NCI-H1105 (cell line): ENCODE measurements around the gene VSIG2.

Experiments used
- DNase-seq: peaks from one replicate; lab custom pipeline; 2025; lab: John Stamatoyannopoulos, UW

Gene VSIG2

GRCh38 chr11:124763156-124763947, 11.3 kb upstream of the VSIG2 start:
- peak; percentile 92 for DNase-seq

DNA sequence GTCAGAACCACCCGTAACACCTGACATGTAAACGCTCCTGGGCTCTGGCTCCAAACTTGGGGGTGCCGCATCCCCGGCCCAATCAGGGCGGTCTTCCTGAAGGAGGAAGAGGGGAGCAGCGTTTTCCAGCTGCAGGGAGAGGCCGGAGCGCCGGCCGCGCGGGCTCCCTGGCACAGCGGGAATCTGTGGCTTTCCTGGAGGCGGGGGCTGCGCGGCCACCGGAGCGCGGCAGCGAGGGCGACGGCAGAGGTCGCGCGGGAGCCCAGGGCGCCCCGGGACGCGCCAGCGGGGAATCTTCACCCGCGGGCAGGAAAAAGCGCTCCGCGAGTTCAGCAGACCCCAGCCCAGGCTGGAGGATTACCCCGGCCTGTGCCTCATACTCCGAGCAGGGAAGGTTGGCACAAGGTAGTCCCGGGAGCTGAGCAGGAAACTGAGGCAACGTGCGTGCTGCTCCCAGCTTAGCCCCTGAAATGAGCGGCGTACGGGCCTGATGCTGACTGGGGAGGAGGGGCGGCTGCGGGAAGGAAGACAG, 10.6 kb upstream of the VSIG2 start:
- peak; percentile 45 for DNase-seq

GRCh38 chr11:124762105-124762623, 10.1 kb upstream of the VSIG2 start, which contains the start of gene ESAM:
Gene ESAM, minus strand, starts transcription at chr11:124762290. Its CDS starts 136 bp downstream, at chr11:124762154.
- DNase-seq, result peak; percentile 50

- no peak for DNase-seq
Observed at GRCh38 chr11:124761301-124762104, 9.4 kb upstream of the VSIG2 start.

GRCh38 chr11:124760806-124761205, 8.8 kb upstream of the VSIG2 start:
- no peak for DNase-seq

DNA sequence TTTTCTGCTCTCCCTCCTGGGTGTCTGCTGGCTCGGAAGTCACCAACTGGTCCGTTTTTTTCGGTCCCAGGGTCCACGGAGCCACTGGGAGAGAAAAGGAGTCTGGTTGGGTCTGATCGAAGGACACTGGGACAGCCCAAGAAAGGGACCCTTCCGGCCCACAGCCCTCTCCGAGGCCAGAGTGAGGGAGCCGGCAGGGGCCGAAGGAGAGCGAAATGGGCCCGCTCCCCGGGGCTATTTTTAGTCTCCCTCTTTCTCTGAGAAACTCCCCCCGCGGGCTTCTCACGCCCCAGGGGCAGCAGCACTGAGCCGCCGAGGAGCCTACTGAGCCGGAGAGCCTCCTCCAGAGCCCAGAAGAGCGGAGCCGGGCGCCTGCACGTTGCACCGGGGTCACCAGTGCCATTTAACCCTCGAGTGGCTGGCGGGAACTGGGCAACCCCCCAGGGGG, 8.2 kb upstream of the VSIG2 start:
- DNase-seq, result no peak

GRCh38 chr11:124759266-124760204, 7.5 kb upstream of the VSIG2 start:
- no peak for DNase-seq

DNA sequence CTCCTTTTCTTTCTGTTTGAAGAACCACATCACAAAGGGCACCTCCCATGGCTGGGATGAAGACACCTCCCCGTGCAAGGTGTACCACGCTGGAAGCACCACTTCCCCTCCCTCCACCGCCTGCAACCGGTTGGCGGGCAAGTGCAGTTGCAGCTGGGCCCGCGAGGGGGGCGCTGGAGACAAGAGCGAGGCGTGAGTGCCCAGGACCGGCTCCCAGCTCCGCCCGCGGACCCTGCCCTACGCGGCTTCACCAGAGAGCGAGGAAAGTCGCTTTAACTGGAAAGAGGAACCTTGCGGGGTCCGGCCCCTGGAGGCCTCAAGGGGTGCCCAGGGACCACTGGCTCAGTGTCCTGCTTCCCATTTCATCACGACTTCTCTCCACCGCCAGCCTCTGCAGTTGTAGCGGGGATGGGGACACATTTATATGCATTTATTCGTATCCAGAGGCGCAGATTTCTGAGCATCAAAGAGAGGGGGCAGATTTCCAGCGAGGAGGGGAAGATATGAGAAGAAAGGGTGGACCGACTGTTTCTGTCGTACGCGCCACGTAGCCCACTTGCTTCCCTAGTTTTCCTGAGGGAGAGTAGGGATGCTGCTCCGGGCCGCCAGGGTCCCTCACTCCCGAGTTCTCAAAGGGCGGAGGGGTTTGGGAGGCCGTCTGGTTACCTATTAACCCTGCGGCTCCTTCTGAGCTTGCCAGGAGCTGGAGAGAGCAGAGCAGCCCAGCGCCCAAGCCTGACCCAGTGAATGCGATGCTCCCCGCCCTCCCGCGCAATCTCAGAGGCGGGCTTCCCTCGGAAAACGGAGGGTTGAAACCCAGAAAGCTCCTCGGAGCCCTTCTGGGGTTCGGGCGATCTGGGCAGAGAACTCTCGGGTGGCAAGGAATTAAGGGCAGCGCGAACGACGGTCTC, 6.6 kb upstream of the VSIG2 start:
- peak; percentile 47 for DNase-seq

DNA sequence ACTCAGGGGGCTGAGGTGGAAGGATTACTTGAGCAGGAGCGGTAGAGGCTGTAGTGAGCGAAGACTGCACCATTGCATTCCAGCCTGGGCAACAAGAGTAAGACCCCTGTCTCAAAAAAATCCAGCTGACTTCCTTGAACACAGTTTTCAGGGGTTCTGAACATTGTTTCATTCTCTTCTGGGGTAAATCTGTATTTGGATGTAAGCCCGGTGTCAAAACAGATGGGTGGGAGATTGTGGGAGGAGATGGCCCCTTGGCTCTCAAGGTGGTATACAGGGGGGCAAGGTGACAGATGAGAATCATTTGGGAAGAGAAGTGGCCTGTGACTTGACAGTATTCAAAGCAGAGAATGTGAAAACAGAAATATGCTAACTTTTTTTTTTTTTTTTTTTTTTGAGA, 5.3 kb upstream of the VSIG2 start:
- no peak for DNase-seq

- no peak for DNase-seq
Observed at GRCh38 chr11:124756753-124757227, 4.7 kb upstream of the VSIG2 start.

DNA sequence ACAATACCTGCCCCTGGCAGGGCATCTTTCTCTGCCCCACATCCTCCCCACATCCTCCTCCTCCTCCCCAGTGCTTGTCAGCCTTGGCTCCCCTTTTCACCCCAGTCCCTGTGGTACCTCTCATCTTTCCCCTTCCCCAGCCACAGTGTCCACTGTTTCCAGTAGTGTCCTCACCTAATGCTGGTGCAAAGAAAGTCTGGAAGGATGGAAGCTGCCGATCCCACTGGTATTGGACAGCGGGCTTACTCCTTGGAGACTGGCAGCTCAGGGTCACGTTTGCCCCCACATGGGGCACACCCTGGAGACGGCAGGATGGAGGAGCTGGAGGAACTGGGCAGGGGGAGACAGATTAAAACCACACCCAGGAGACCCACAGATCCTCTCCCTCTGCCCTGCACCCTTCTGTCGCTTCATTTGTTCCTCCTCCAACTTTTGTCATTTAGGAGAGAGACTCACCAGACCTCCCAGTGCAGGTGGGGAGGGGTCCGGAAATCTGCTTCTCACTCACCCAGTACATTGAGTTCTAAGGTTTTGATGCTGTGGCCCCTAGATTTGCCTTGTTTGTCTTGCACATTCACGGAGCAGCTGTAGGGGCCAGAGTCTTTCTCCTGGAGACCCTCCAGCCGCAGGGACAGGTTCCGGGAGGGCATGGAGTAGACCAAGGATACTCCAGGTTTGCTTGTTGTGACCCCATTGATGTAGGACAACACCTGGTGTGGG, 4.1 kb upstream of the VSIG2 start:
- DNase-seq, result no peak

GRCh38 chr11:124754710-124755109, 2.7 kb upstream of the VSIG2 start:
- no peak for DNase-seq

GRCh38 chr11:124754309-124754708, 2.3 kb upstream of the VSIG2 start:
- no peak for DNase-seq

DNA sequence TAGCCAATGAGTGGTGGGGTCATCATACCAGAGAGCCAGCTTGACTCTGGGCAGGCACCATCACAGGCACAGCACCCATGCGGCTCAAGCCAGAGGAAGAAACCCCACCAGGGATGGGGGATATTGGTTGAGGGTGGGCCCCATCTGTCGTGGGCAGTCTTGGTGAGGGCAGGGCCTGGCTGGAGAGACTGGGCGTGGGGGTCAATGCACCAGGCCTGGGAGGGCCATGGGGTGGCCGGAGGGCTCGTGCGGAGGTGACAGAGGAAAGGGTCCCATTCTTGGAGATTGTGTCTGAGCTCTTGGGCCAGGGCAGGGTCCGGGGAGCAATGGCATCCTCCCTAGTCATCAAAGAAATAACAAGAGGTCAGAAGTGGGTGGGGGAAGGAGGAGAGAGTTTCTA, 1.6 kb upstream of the VSIG2 start:
- no peak for DNase-seq

- DNase-seq, result no peak
Observed at GRCh38 chr11:124753205-124753604, 1.1 kb upstream of the VSIG2 start.

GRCh38 chr11:124752471-124753102, 532 bp upstream of the VSIG2 start:
- DNase-seq, result no peak

DNA sequence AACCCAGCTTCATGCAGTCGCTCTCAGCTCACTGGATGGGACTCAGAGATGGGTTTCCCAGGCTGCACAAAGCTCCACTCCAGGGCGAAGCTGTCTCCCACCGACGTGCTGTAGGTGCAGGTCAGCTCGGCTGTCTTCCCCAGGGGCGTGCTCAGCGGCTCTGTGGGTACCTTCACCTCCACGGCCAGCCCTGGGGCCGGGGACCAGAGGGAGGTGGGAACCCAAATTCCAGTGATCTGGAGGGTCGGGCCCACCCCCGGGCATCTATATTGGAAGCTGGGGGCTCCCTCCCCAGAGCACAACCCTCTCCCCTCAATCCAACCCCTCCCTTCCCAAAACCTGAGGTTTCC, 689 bp downstream of the VSIG2 start:
- no peak for DNase-seq

DNA sequence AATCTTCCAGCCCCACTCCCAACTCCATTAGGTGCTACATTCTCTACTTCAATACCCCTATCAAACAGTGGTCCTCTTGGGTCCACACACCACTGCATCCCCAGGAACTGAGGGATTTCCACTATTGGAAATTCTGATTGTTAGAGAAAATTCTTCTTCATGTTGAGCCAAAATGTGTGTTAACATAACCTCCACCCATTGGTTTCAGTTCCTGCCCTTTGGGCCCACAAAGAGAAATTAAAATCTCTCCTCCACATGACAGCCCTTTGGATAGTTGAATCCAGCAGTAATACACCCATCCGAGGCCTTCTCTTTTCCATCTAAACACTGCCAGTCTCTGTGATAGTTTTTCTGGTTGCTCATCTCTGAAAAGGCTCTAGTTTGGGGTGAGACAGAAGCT, 2.1 kb downstream of the VSIG2 start:
- DNase-seq, result no peak
